Vagina (tissue), 2 donors: ENCODE measurements around the gene KRT73.

ENCODE experiments used
- CTCF ChIP-seq, 3 experiments: fragments of 450-650 bp in 2 of 3; fragments of 200-600 bp in 1 of 3; sonication (generic) in 1 of 3; IDR thresholded peaks; one replicate each; pipeline ENCODE4 v1.5.1; 2017 to 2019; ENCODE audit warnings: antibody characterized with exemption in 3 of 3, mild to moderate bottlenecking in 2 of 3, moderate library complexity in 2 of 3
- POLR2A ChIP-seq, 2 donors: fragments of 450-650 bp; IDR thresholded peaks; one replicate each; pipeline ENCODE4 v1.6.1; 2017; ENCODE audit warnings: antibody characterized with exemption in 2 of 2, mild to moderate bottlenecking in 2 of 2, moderate library complexity in 2 of 2

- TF ChIP-seq CTCF (IDR thresholded peaks at IDR 0.05), result no peak
- no peak for TF ChIP-seq POLR2A (IDR thresholded peaks at IDR 0.05)
Measured at GRCh38 chr12:52568111-52568510, 50.2 kb downstream of the KRT73 start.
